NCI-H524 treated with DMSO at 0.1 percent for 48 hours (cell line): Measurements from ENCODE around the gene RBM48.
"Not testable (repeated sequence)": the region's sequence is repeated elsewhere in the genome, so short reads cannot be mapped to it uniquely, and the experiment has no call there.

Experiments
- DNase-seq: peaks from one replicate; lab custom pipeline; 2025; lab: John Stamatoyannopoulos, UW

Gene RBM48

DNA sequence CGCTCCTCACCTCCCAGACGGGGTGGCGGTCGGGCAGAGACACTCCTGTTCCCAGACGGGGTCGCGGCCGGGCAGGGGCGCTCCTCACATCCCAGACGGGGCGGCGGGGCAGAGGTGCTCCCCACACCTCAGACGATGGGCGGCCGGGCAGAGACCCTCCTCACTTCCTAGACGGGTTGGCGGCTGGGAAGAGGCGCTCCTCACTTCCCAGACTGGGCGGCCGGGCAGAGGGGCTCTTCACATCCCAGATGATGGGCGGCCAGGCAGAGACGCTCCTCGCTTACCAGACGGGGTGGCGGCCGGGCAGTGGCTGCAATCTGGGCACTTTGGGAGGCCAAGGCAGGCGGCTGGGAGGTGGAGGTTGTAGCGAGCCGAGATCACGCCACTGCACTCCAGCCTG is 16.5 kb downstream of the RBM48 start:
- not testable (repeated sequence) for DNase-seq

DNA sequence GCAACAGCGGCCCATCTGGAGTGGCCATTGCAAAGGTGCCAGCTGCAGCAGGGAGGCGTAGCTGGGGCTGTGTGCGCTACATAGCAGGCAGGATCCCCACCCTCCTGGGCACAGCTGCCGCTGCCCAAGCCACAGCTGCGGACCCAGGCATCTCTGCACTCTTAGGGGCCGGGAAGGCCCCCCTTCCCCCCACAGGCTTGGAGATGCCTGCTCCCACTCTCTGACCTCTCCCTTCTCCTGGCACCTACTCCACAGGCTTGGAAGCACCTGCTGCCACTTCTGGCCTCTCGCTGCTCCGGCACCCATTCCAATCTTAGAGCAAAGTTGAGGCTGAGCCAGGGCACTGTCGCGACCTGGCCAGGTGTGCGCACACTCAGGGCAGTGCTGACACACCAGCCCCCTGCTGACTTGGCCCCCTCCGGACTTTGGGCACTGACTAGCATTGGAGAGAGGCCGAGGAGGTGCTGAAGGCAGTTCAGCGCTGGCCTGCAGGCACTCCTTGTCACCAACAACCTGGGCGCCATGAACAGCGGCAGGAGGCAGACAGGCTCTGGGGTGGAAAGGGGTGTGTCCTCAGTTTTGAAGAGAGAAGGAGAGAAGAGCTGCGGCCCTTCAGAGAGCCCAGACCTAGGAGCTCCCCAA is 18.4 kb downstream of the RBM48 start:
- DNase-seq: no peak

DNA sequence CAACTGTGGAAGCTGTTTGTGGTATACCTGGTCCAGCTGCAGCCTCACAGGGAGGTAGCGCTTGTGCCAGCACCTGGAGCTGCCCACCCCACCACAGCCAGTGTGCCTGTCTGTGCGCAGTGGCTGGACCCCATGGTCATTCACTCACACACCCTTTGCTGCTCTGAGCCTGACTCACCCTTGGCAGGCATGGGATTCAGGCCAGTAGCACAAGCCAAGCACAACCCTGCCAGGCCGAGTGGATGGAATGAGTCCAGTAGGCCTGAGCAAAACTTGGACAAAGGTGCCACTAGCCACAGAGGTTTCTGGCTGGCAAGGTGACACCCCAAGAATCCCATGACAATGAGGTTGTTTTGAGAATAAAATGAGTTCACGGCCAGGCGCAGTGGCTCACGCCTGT is 19.0 kb downstream of the RBM48 start:
- DNase-seq: no peak

- no peak for DNase-seq
These were observed 21.6 kb downstream of the RBM48 start for GRCh38 chr7:92550194-92550593.

- no peak for DNase-seq
These were observed 28.7 kb downstream of the RBM48 start for GRCh38 chr7:92557249-92557648.

GRCh38 chr7:92557808-92558362 is 29.3 kb downstream of the RBM48 start:
- no peak for DNase-seq

GRCh38 chr7:92560602-92561001 is 32.0 kb downstream of the RBM48 start:
- DNase-seq: no peak

DNA sequence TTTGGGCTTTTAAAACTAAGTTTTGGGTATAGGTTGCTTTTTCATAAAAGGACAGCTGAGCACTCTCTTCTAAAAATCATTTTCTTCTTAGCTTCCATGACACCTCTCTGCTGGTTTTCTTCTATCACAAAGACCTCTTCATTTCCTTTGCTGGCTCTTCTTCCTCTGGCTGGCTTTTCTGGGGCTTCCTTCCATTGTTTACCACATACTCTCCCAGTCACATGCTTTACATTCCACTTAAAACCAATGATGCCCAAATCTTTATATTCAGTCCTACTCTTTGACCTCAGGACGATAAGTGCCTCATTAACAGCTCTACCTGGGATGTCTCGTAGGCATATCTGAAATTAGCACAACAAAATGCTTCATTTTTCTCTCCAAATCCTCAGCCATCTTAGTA is 34.8 kb downstream of the RBM48 start:
- DNase-seq: no peak

- no peak for DNase-seq
These were observed 38.9 kb downstream of the RBM48 start for GRCh38 chr7:92567460-92567859.

GRCh38 chr7:92569137-92569536 is 40.5 kb downstream of the RBM48 start:
- no peak for DNase-seq

DNA sequence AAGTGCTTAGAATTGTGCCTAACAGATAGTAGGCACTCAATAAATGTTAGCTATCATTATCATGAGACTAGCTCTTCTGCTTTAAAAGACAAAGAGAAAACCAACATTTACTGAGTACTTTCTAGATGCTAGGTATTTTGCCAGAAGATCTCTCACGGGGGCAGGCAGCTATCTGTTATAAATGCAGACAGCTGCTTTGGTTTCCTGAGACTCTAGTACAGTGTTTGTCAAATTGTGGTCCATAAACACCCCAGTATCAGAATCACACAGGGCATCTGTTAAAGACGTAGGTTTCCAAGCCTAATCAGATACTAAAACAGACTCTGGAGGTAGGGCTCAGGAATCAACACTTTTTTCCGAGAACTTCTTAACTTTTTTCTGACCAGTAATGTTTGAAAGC is 47.7 kb downstream of the RBM48 start:
- DNase-seq: no peak

DNA sequence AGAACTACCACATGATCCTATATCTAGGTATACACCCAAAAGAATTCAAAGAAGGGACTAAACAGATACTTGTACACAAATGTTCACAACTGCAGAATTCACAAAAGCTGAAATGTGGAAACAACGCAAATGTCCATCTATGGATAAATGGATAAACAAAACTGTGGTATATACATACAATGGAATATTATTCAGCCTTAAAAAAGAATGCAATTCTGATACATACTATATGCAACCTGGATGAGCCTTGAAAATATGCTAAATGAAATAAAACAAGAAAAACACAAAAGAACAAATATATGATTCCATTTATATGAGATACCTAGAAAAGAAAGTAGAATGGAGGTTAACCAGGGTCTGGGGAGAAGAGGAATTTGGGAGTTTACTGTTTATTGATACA is 54.4 kb downstream of the RBM48 start:
- DNase-seq: no peak

DNA sequence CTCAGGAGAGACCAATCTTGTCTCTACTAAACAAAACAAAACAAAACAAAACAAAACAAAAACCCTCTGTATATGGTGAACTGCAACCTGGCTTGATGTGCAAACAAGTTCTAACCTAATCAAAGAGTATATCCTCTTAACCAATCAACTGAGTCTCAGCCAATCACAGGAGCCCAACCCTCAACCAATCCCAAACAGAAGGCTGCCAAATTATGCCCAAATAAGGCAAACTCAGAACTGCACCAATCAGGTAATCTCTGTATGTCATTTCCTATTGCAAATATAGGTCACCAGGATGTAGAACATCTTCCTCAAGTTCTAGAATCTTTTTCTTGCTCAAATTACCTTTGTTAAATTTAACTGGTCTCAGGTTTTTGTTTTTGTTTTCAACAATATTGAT is 56.4 kb downstream of the RBM48 start:
- no peak for DNase-seq

GRCh38 chr7:92586403-92586802 is 57.8 kb downstream of the RBM48 start:
- DNase-seq: no peak

GRCh38 chr7:92586841-92587240 is 58.2 kb downstream of the RBM48 start:
- DNase-seq: no peak
